RWPE1 (cell line): ENCODE results near the gene TBC1D25.
A peak's percentile ranks its signal among the peaks of the same experiment; 100 is the strongest.

Source experiments
- CTCF ChIA-PET: fragments of 350-600 bp; sonication (Branson Sonifier 250); formaldehyde crosslinking; extraction: SDS; loops from one replicate; lab custom pipeline; 2021; lab: Yijun Ruan, JAX
- POLR2A ChIA-PET: fragments of 400-600 bp; formaldehyde crosslinking; extraction: SDS; loops from one replicate; lab custom pipeline; 2020; ENCODE audit warnings: antibody characterized with exemption; ENCODE audit not compliant: low non-redundant PET; lab: Yijun Ruan, JAX
- DNase-seq: peaks from one replicate; pipeline ENCODE4 v3.0.0; 2012; ENCODE audit warnings: low spot score
- H3K27ac ChIP-seq: fragments of 450-650 bp; 2 replicates; pipeline ENCODE4 v1.5.1; 2017
- TF ChIP-seq, protein P1 (sequence below): fragments of 450-650 bp; conservative IDR thresholded peaks from 2 replicates; pipeline ENCODE4 v1.5.1; 2017; ENCODE audit warnings: low read depth, mild to moderate bottlenecking

TBC1D25 gene

DNA sequence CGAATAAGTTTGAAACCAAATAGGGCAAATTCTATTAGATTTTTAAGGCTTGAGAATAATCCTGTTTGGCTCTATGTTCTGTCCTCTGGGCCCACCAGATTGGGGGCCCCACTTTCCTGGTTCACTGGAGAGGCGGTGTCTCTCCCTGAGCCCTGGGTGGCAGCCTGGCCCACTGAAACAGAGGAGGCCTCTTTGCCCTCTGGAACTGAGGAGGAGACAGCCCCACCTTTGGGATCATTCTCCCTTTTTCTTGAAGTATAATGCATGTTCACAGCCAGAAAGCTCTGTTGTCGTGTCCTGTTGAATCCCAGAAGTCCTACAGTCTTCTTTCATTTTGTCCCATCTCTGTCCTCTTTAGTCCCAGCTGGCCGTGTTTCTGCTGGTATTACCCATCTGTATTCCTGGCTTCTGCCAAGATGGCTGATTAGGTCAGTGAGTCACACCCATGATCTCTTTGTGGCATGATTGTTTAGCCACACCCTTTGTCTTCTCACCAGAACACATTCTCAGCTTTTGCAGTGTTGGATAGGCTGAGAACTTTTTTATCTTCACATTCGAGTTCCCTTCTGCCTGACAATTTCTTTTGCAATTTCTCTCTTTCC is 8.1 kb upstream of the TBC1D25 start:
- H3K27ac ChIP-seq = peak overlapping the region; percentile 96
- DNase-seq = peak; percentile 57
- ChIA-PET CTCF (interaction anchor here (0.6 kb wide), 1 partner anchor 57 kb away, joined by 3 read pairs; no protein-coding TSS in a partner anchor), POLR2A (interaction anchor here (0.7 kb wide), 1 partner anchor 484 kb away, joined by 4 read pairs; no protein-coding TSS in a partner anchor)
- TF ChIP-seq, protein P1, sequence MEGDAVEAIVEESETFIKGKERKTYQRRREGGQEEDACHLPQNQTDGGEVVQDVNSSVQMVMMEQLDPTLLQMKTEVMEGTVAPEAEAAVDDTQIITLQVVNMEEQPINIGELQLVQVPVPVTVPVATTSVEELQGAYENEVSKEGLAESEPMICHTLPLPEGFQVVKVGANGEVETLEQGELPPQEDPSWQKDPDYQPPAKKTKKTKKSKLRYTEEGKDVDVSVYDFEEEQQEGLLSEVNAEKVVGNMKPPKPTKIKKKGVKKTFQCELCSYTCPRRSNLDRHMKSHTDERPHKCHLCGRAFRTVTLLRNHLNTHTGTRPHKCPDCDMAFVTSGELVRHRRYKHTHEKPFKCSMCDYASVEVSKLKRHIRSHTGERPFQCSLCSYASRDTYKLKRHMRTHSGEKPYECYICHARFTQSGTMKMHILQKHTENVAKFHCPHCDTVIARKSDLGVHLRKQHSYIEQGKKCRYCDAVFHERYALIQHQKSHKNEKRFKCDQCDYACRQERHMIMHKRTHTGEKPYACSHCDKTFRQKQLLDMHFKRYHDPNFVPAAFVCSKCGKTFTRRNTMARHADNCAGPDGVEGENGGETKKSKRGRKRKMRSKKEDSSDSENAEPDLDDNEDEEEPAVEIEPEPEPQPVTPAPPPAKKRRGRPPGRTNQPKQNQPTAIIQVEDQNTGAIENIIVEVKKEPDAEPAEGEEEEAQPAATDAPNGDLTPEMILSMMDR = no peak

GRCh38 chrX:48532161-48532560 is 7.4 kb upstream of the TBC1D25 start:
- POLR2A ChIA-PET = interaction anchor here (0.7 kb wide), 1 partner anchor 485 kb away, joined by 4 read pairs; no protein-coding TSS in a partner anchor
- no peak overlapping the region; the same call in 1 of the 2 replicates for H3K27ac ChIP-seq

DNA sequence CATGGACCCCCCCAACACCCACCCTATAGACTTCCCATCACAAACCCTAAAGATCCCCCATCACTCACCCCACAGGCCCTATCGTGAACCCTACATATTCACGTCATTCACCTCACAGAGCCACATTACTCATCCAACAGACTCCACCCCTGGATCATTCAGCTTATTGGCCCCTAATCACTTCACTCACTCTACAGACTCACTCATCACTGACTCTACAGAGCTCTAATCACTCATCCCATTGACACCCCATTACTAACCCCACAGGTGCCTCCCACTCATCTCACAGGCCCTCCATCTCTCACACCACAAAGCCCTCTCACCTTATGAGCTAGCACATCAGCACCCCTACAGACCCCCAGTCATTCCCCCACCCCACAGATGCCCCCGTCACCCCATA is 6.3 kb upstream of the TBC1D25 start:
- peak overlapping the region; percentile 61 for H3K27ac ChIP-seq
- CTCF ChIA-PET = no interaction called here
- POLR2A ChIA-PET = no interaction called here
- no peak for DNase-seq
- TF ChIP-seq, protein P1 = no peak

More at GRCh38 chrX:48532161-48532560, 7.4 kb upstream of the TBC1D25 start:
- CTCF ChIA-PET = interaction anchor here (0.6 kb wide), 1 partner anchor 58 kb away, joined by 3 read pairs; no protein-coding TSS in a partner anchor
- DNase-seq = no peak
- TF ChIP-seq, protein P1 = no peak

DNA sequence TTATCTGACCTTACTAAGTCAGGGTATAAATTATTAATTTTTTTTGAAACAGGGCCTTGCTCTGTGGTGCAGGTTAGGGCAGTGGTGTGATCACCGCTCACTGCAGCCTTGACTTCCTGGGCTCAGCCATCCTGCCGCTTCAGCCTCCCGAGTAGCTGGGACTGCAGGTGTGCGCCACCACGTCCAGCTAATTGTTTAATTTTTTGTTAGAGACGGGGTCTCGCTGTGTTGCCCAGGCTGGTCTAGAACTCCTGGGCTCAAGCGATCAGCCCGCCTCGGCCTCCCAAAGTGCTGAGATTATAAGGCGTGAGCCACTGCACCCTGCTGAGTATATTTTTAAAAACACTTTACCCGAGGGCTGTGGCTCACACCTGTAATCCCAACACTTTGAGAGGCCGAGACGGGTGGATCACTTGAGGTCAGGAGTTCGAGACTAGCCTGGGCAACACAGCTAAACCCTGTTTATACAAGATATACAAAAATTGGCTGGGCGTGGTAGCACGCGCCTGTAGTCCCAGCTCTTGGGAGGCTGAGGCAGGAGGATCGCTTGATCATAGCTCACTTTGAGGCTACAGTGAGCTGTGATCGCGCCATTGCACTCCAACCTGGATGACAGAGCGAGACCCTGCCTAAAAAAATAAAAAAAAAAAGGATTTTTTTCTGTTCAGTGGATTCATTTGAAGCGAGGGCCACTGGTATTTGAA is 721 bp upstream of the TBC1D25 start:
- CTCF ChIA-PET = interaction anchor here (0.9 kb wide), 1 partner anchor 9 kb away, joined by 4 read pairs; no protein-coding TSS in a partner anchor
- no peak for DNase-seq
- TF ChIP-seq, protein P1 = no peak
- POLR2A ChIA-PET = interaction anchor here (1.2 kb wide), 1 partner anchor 35 kb away, joined by 4 read pairs; the partner anchor contains the start of gene RBM3
- H3K27ac ChIP-seq = peak overlapping the region; percentile 84

DNA sequence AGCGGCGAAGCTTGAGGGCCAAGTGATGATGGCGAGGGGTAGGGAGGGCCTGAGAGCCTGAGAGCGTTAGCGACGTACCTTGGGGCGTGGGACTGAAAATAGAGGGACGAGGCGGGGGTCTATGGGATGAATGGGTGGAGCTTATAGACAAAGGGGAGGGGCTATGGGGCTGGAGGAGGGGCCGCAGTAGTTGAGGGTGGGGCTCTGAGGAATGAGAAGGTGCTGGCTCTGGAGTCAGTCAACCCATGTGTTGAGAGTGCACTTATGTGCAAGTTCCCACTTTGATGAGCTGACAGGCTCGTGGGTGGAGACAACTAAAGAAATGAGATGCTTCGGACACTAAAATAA is 488 bp downstream of the TBC1D25 start:
- DNase-seq = peak; percentile 54

DNA sequence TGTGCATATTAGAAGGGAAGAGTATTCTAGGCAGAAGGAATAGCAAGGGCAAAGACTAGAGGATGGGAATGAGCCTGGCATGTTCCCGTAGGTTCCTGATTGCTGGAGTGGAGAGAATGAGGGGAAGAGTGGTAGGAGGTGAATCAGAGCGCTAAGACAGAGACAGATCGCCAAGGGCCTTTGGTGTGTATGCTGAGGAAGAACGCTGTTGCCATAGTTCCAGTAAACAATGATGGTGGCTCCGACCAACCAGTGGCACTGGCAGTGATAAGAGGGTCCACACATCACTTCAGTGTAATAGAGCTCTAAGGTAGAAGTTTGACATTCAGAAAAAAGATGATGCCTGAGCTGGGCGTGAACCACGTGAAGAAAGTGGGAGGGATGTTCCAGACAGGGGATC is 966 bp downstream of the TBC1D25 start:
- CTCF ChIA-PET = interaction anchor here (0.6 to 1.5 kb wide), 3 partner anchors 9 to 41 kb away, joined by 4 to 6 read pairs (median 4); partner anchors contain the start of gene RBM3
- TF ChIP-seq, protein P1 = no peak
- peak overlapping the region; percentile 84 for H3K27ac ChIP-seq
- DNase-seq = no peak
- POLR2A ChIA-PET = interaction anchor here (0.6 kb wide), 1 partner anchor 38 kb away, joined by 3 read pairs; no protein-coding TSS in a partner anchor

More for the DNA sequence above, 488 bp downstream of the TBC1D25 start:
- CTCF ChIA-PET = interaction anchor here (0.6 to 1.5 kb wide), 4 partner anchors 9 to 791 kb away, joined by 3 to 6 read pairs (median 4); partner anchors contain the start of gene RBM3
- POLR2A ChIA-PET = interaction anchor here (0.6 to 1.2 kb wide), 2 partner anchors 34 to 38 kb away, joined by 3 to 4 read pairs; partner anchors contain the start of gene RBM3
- peak overlapping the region; percentile 84 for H3K27ac ChIP-seq
- TF ChIP-seq, protein P1 = no peak
